ENCODE results near the gene NHEJ1.

DNA sequence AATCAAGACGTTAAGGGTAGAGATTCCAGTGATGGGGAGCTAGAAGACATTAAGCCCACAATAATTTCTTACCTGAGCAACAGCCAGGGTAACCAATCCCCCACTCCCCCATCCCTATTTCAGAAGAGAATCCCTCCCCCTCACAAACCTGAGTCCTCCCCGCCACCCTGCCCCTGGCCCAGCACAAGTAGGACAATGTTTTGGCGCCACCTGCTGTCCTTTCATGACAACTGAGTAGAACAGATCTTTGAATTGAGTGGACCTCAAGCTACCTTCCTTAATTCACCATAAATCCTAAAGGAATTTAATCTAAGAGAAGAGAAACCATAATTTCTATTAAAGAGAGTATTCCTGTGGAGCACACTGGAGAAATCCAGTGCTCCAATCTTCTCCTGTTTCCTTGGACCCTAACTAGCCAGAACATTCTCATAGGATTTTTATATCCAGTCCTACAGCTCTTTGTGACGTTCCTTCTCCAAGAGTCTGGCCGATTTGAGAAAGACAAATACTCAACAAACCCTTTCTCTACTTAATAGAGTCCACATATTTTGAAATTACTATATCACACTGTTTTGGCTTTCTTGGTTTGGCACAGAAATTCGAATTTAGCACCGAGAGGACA lies 41.1 kb downstream of the NHEJ1 start:
- TF ChIP-seq, protein P1, sequence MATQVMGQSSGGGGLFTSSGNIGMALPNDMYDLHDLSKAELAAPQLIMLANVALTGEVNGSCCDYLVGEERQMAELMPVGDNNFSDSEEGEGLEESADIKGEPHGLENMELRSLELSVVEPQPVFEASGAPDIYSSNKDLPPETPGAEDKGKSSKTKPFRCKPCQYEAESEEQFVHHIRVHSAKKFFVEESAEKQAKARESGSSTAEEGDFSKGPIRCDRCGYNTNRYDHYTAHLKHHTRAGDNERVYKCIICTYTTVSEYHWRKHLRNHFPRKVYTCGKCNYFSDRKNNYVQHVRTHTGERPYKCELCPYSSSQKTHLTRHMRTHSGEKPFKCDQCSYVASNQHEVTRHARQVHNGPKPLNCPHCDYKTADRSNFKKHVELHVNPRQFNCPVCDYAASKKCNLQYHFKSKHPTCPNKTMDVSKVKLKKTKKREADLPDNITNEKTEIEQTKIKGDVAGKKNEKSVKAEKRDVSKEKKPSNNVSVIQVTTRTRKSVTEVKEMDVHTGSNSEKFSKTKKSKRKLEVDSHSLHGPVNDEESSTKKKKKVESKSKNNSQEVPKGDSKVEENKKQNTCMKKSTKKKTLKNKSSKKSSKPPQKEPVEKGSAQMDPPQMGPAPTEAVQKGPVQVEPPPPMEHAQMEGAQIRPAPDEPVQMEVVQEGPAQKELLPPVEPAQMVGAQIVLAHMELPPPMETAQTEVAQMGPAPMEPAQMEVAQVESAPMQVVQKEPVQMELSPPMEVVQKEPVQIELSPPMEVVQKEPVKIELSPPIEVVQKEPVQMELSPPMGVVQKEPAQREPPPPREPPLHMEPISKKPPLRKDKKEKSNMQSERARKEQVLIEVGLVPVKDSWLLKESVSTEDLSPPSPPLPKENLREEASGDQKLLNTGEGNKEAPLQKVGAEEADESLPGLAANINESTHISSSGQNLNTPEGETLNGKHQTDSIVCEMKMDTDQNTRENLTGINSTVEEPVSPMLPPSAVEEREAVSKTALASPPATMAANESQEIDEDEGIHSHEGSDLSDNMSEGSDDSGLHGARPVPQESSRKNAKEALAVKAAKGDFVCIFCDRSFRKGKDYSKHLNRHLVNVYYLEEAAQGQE (IDR thresholded peaks at IDR 0.05; ENCODE audit: insufficient read depth in 1 of 2, low read depth in 2 of 2, low read length in 2 of 2) = no peak
- TF ChIP-seq POLR2AphosphoS5 (IDR thresholded peaks at IDR 0.05; ENCODE audit: low read depth, low read length) (no peak), TAF1 (IDR thresholded peaks at IDR 0.05; ENCODE audit: borderline replicate concordance, insufficient read depth, low read length) (no peak), SIN3A (IDR thresholded peaks at IDR 0.05; ENCODE audit: borderline replicate concordance, insufficient read depth, low read length) (no peak)
